IMR-90 (cell line): ENCODE data around the gene CFAP61. TPM values are rescaled to one million over a fixed set of nuclear protein-coding genes. Genes with fewer than 3 reads are reported as not detected.

Source experiments
- ATAC-seq: fragments of 200-7000 bp; cut with Tn5 transposase; 2 replicates; pipeline ENCODE4 v1.9.1; 2020; ENCODE audit warnings: low read depth, mild to moderate bottlenecking, moderate library complexity
- BruUV-seq: library from RNA; stranded (reverse); fragments of 400-500 nt; replicated peaks from 2 replicates; lab custom pipeline; 2021; lab: Mats Ljungman, UMichigan
- CTCF ChIA-PET: fragments of 300-600 bp; formaldehyde crosslinking; extraction: SDS; loops from one replicate; lab custom pipeline; 2021; ENCODE audit warnings: antibody characterized with exemption; lab: Yijun Ruan, JAX
- POLR2A ChIA-PET: fragments of 300-600 bp; sonication (Branson Sonifier 250); formaldehyde crosslinking; loops from one replicate; lab custom pipeline; 2022; ENCODE audit warnings: antibody characterized with exemption; ENCODE audit not compliant: unreplicated experiment; lab: Charles Lee
- DNase-seq: peaks from one replicate; pipeline ENCODE4 v3.0.0; 2013
- H2AFZ ChIP-seq: replicated peaks from 2 replicates; pipeline ENCODE3; 2013; ENCODE audit warnings: low read length, mild to moderate bottlenecking; ENCODE audit not compliant: poor library complexity
- H2AK5ac ChIP-seq: 2 replicates; pipeline ENCODE4 v1.6.1; 2013; ENCODE audit warnings: low read depth, low read length, inconsistent platforms
- H2AK9ac ChIP-seq: replicated peaks from 2 replicates; pipeline ENCODE3; 2013; ENCODE audit warnings: mild to moderate bottlenecking, low read depth, low read length, moderate library complexity; ENCODE audit not compliant: poor library complexity
- H2BK120ac ChIP-seq: 2 replicates; pipeline ENCODE4 v1.6.1; 2013; ENCODE audit warnings: low read depth, low read length, inconsistent platforms
- H2BK15ac ChIP-seq: 3 replicates; pipeline ENCODE4 v1.6.1; 2013; ENCODE audit warnings: low read depth, low read length, inconsistent platforms
- H2BK20ac ChIP-seq: 2 replicates; pipeline ENCODE4 v1.6.1; 2013; ENCODE audit warnings: low read depth, mild to moderate bottlenecking, inconsistent platforms, low read length, moderate library complexity
- H2BK5ac ChIP-seq: 2 replicates; pipeline ENCODE4 v1.6.1; 2013; ENCODE audit warnings: mild to moderate bottlenecking, low read depth, low read length, inconsistent platforms; ENCODE audit not compliant: poor library complexity, severe bottlenecking
- H3K14ac ChIP-seq: replicated peaks from 2 replicates; pipeline ENCODE4 v1.6.1; 2013; ENCODE audit warnings: low read depth, low read length, inconsistent platforms
- H3K18ac ChIP-seq: 2 replicates; pipeline ENCODE4 v1.6.1; 2013; ENCODE audit warnings: low read depth, low read length, control low read depth
- H3K23ac ChIP-seq: 2 replicates; pipeline ENCODE4 v1.6.1; 2013; ENCODE audit warnings: low read depth, low read length, inconsistent platforms
- H3K27ac ChIP-seq: 2 replicates; pipeline ENCODE4 v1.5.1; 2013; ENCODE audit warnings: mild to moderate bottlenecking, control low read depth, low read length; ENCODE audit not compliant: insufficient read depth
- H3K27me3 ChIP-seq: 2 replicates; pipeline ENCODE4 v1.6.1; 2013; ENCODE audit warnings: low read length; ENCODE audit not compliant: control insufficient read depth, insufficient read depth
- H3K36me3 ChIP-seq: 2 replicates; pipeline ENCODE4 v1.6.1; 2013; ENCODE audit warnings: low read length, mixed read lengths; ENCODE audit not compliant: control insufficient read depth, insufficient read depth
- H3K4ac ChIP-seq: 2 replicates; pipeline ENCODE4 v1.6.1; 2013; ENCODE audit warnings: low read depth, low read length, inconsistent platforms
- H3K4me1 ChIP-seq: 2 replicates; pipeline ENCODE4 v1.6.1; 2013; ENCODE audit warnings: low read length, mixed read lengths; ENCODE audit not compliant: control insufficient read depth, insufficient read depth
- H3K4me2 ChIP-seq: 2 replicates; pipeline ENCODE4 v1.6.1; 2013; ENCODE audit warnings: low read depth, mild to moderate bottlenecking, control low read depth, low read length, moderate library complexity
- H3K4me3 ChIP-seq: 2 replicates; pipeline ENCODE4 v1.5.1; 2013; ENCODE audit warnings: low read depth, mild to moderate bottlenecking, control low read depth, low read length, moderate library complexity; ENCODE audit not compliant: insufficient read depth
- H3K56ac ChIP-seq: 2 replicates; pipeline ENCODE4 v1.6.1; 2013; ENCODE audit warnings: low read length, inconsistent platforms; ENCODE audit not compliant: insufficient read depth; ENCODE audit errors: extremely low read depth
- H3K79me1 ChIP-seq, 2 experiments: 2 replicates each; pipeline ENCODE4 v1.6.1; 2013; ENCODE audit warnings: low read length in 2 of 2, inconsistent platforms in 1 of 2, low read depth in 1 of 2
- H3K9ac ChIP-seq: 2 replicates; pipeline ENCODE4 v1.6.1; 2013; ENCODE audit warnings: low read depth, low read length, control low read depth
- H3K9me1 ChIP-seq: 2 replicates; pipeline ENCODE4 v1.6.1; 2013; ENCODE audit warnings: low read length, inconsistent platforms; ENCODE audit not compliant: insufficient read depth
- H3K9me3 ChIP-seq: 2 replicates; pipeline ENCODE4 v1.6.1; 2013; ENCODE audit warnings: low read length; ENCODE audit not compliant: control insufficient read depth, insufficient read depth
- H4K20me1 ChIP-seq: 2 replicates; pipeline ENCODE4 v1.6.1; 2013; ENCODE audit warnings: low read length, inconsistent platforms; ENCODE audit not compliant: insufficient read depth
- H4K5ac ChIP-seq: 2 replicates; pipeline ENCODE4 v1.6.1; 2013; ENCODE audit warnings: mild to moderate bottlenecking, low read depth, low read length, control low read depth
- H4K8ac ChIP-seq, 2 experiments: 2 replicates each; pipeline ENCODE4 v1.6.1; 2013; ENCODE audit warnings: low read depth in 2 of 2, low read length in 2 of 2, control low read depth in 1 of 2, inconsistent platforms in 1 of 2
- H4K91ac ChIP-seq: 2 replicates; pipeline ENCODE4 v1.6.1; 2013; ENCODE audit warnings: low read depth, low read length, inconsistent platforms; ENCODE audit not compliant: insufficient read depth
- BHLHE40 ChIP-seq: fragments of 150-350 bp; IDR thresholded peaks from 2 replicates; pipeline ENCODE4 v1.6.1; 2016; ENCODE audit warnings: mild to moderate bottlenecking, low read depth, low read length
- CEBPB ChIP-seq: IDR thresholded peaks from 2 replicates; pipeline ENCODE4 v1.6.1; 2012; ENCODE audit warnings: low read depth, low read length, improper control_type of control experiment
- CHD1 ChIP-seq: IDR thresholded peaks from 2 replicates; pipeline ENCODE4 v1.6.1; 2012; ENCODE audit warnings: low read depth, low read length, improper control_type of control experiment
- MAFK ChIP-seq: IDR thresholded peaks from 2 replicates; pipeline ENCODE4 v1.6.1; 2012; ENCODE audit warnings: low read depth, low read length, improper control_type of control experiment
- MAZ ChIP-seq: IDR thresholded peaks from 2 replicates; pipeline ENCODE4 v1.6.1; 2012; ENCODE audit warnings: low read depth, mild to moderate bottlenecking, low read length, improper control_type of control experiment, moderate library complexity, borderline replicate concordance
- NFE2L2 ChIP-seq: fragments of 150-350 bp; IDR thresholded peaks from 2 replicates; pipeline ENCODE4 v1.6.1; 2016; ENCODE audit warnings: low read depth, mild to moderate bottlenecking, low read length
- RAD21 ChIP-seq: IDR thresholded peaks from 2 replicates; pipeline ENCODE4 v1.6.1; 2012; ENCODE audit warnings: low read length, improper control_type of control experiment
- SMC3 ChIP-seq: fragments of 150-350 bp; IDR thresholded peaks from 2 replicates; pipeline ENCODE4 v1.6.1; 2016; ENCODE audit warnings: low read depth, mild to moderate bottlenecking, antibody characterized with exemption, low read length, moderate library complexity
- WGBS, 2 experiments: methylation state at CpG; one replicate each; pipeline versions ENCODE4 v1.1.5 to v1.1.7; 2013; ENCODE audit warnings: missing lambda C conversion rate in 2 of 2; ENCODE audit not compliant: insufficient read length in 1 of 2; ENCODE audit errors: extremely low coverage in 2 of 2; 5-methylcytosine and 5-hydroxymethylcytosine counted together
- dilution Hi-C: fragments of 300-500 bp; cut with HindIII; formaldehyde crosslinking; loops from one replicate; pipeline ENCODE4 v1.14.3; 2018; ENCODE audit warnings: low sequenced_read_pairs; ENCODE audit not compliant: unreplicated experiment
- in situ Hi-C: fragments of 300-500 bp; cut with MboI; formaldehyde crosslinking; loops from 3 replicates; pipeline ENCODE4 v1.14.3; 2019; ENCODE audit warnings: low sequenced_read_pairs, inconsistent platforms, mixed read lengths
- intact Hi-C: fragments of 100-400 bp; cut with micrococcal nuclease; formaldehyde crosslinking; loops from 2 replicates; pipeline ENCODE4 v1.10.0; 2022
- polyA plus RNA-seq, 3 experiments: library from polyadenylated mRNA; depleted of rRNA; stranded (reverse); fragments of >200 nt; gene quantifications; 2 replicates each; pipeline ENCODE4 v1.2.3, GENCODE V29; 2012; ENCODE audit warnings: low replicate concordance in 1 of 3
- total RNA-seq: library from RNA; depleted of rRNA; stranded (reverse); fragments of >200 nt; gene quantifications from 2 replicates; pipeline ENCODE4 v1.2.3, GENCODE V29; 2012
- TF ChIP-seq, protein P1 (sequence below): fragments of 150-350 bp; IDR thresholded peaks from 2 replicates; pipeline ENCODE4 v1.6.1; 2017; ENCODE audit warnings: mild to moderate bottlenecking, antibody characterized with exemption, low read length, low read depth

Gene CFAP61
- total and polyA plus RNA-seq, 2 of the 4 experiments (the other 2 are of a cell fraction), result 0.07 TPM; not detected in 1

DNA sequence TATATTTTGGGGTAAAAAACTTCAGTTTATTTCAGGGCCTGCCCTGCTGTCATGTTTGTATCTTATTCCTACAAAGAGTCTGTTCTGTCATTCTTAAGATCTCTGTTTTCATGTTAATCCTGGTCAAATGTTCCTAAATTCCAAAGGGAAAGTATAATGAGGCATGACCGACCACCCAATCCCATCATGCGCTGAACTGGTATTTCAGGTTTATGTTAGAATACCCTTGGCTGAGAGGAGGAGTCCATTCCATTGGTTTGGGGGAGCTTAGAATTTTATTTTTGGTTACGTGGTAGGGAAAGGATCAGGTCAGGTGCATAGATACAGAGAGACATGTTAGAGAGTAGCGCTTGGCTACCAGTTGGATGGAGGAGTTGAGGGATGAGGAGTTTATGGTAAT lies 25.7 kb downstream of the CFAP61 start (continued):
- TF ChIP-seq, protein P1, sequence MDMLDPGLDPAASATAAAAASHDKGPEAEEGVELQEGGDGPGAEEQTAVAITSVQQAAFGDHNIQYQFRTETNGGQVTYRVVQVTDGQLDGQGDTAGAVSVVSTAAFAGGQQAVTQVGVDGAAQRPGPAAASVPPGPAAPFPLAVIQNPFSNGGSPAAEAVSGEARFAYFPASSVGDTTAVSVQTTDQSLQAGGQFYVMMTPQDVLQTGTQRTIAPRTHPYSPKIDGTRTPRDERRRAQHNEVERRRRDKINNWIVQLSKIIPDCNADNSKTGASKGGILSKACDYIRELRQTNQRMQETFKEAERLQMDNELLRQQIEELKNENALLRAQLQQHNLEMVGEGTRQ, result no peak
- no peak for TF ChIP-seq MAZ
- no peak for TF ChIP-seq SMC3
- TF ChIP-seq RAD21, result no peak

GRCh38 chr20:20079102-20079784 lies 26.9 kb downstream of the CFAP61 start:
- intact Hi-C loops, result no loop called here

More at GRCh38 chr20:20079102-20079784, 26.9 kb downstream of the CFAP61 start:
- H4K5ac ChIP-seq, result no peak overlapping the region
- H3K9me3 ChIP-seq, result no peaks in the 10 kb centered on the region
- BruUV-seq, result no TSS peak
- in situ Hi-C loops (loop anchor here (10.0 kb wide), 1 partner anchor 156 kb away; no protein-coding TSS in a partner anchor), dilution Hi-C loops (no loop called here)
- H4K8ac ChIP-seq, result no peak overlapping the region
- no peak overlapping the region for H4K91ac ChIP-seq
- no peak overlapping the region for H3K4me2 ChIP-seq
- ATAC-seq (no peak), DNase-seq (no peak)
- no peak overlapping the region for H3K27ac ChIP-seq
- H3K27me3 ChIP-seq, result peaks cover 24% of the 10 kb centered on the region
- H3K18ac ChIP-seq, result no peak overlapping the region
- no peak overlapping the region for H2BK20ac ChIP-seq
- no peaks in the 10 kb centered on the region for H4K20me1 ChIP-seq
- no CpG with 5 or more reads among the region's 5 CpGs for WGBS, 2 experiments
- POLR2A ChIA-PET, result no interaction called here
- CTCF ChIA-PET, result no interaction called here
- H3K9me1 ChIP-seq, result no peaks in the 10 kb centered on the region
- no peaks in the 10 kb centered on the region for H3K4me1 ChIP-seq
- H3K56ac ChIP-seq, result no peak overlapping the region
- no peaks in the 10 kb centered on the region for H3K79me1 ChIP-seq
- no peak overlapping the region for H3K14ac ChIP-seq
- no peak overlapping the region for H2BK5ac ChIP-seq
- no peak overlapping the region for H3K9ac ChIP-seq
- H2AFZ ChIP-seq, result no peak overlapping the region
- no peak overlapping the region for H2AK9ac ChIP-seq
- H2BK15ac ChIP-seq, result no peak overlapping the region
- no peaks in the 10 kb centered on the region for H3K36me3 ChIP-seq
- H3K4ac ChIP-seq, result no peak overlapping the region
- H3K4me3 ChIP-seq, result no peak overlapping the region
- TF ChIP-seq BHLHE40, result no peak
- no peak for TF ChIP-seq CHD1
- no peak for TF ChIP-seq SMC3
- no peak for TF ChIP-seq MAFK
- TF ChIP-seq CEBPB, result no peak
- no peak for TF ChIP-seq NFE2L2
- TF ChIP-seq, protein P1, result no peak
- H2BK120ac ChIP-seq, result no peak overlapping the region
- H3K23ac ChIP-seq, result no peak overlapping the region
- no peak overlapping the region for H2AK5ac ChIP-seq
